H1 (cell line): ENCODE data around the gene GRAP. TPM values are rescaled to one million over a fixed set of nuclear protein-coding genes. Genes with fewer than 3 reads are reported as not detected.

ENCODE experiments used
- ATF2 ChIP-seq: IDR thresholded peaks from 2 replicates; pipeline ENCODE4 v1.6.1; 2012; ENCODE audit warnings: low read length, inconsistent platforms
- BACH1 ChIP-seq: IDR thresholded peaks from 2 replicates; pipeline ENCODE4 v1.6.1; 2012; ENCODE audit warnings: low read length, improper control_type of control experiment
- CHD2 ChIP-seq: IDR thresholded peaks from 2 replicates; pipeline ENCODE4 v1.6.1; 2012; ENCODE audit warnings: low read length, improper control_type of control experiment
- CREB1 ChIP-seq: IDR thresholded peaks from 2 replicates; pipeline ENCODE4 v1.6.1; 2012; ENCODE audit warnings: inconsistent platforms
- CTBP2 ChIP-seq: IDR thresholded peaks from 2 replicates; pipeline ENCODE4 v1.7.0; 2011; ENCODE audit warnings: borderline replicate concordance, mild to moderate bottlenecking, moderate library complexity, mixed read lengths, low read length; ENCODE audit not compliant: insufficient read depth, insufficient read length
- E2F6 ChIP-seq: IDR thresholded peaks from 2 replicates; pipeline ENCODE4 v1.6.1; 2012; ENCODE audit warnings: inconsistent platforms
- EP300 ChIP-seq, 2 experiments: IDR thresholded peaks; 1 replicate in 1 of 2; 2 replicates in 1 of 2; pipeline ENCODE4 v1.6.1; 2011 to 2012; ENCODE audit warnings: low read depth in 2 of 2, low read length in 2 of 2, mild to moderate bottlenecking in 2 of 2, borderline replicate concordance in 1 of 2, inconsistent platforms in 1 of 2, moderate library complexity in 1 of 2
- HDAC2 ChIP-seq, 2 experiments: fragments of 300-600 bp in 1 of 2; sonication (generic) in 1 of 2; IDR thresholded peaks; 2 replicates each; pipeline ENCODE4 v1.6.1; 2011 to 2012; ENCODE audit warnings: low read depth in 2 of 2, low read length in 2 of 2, mild to moderate bottlenecking in 2 of 2, moderate library complexity in 2 of 2, borderline replicate concordance in 1 of 2, inconsistent platforms in 1 of 2
- JUND ChIP-seq: IDR thresholded peaks from 2 replicates; pipeline ENCODE4 v1.6.1; 2011; ENCODE audit warnings: mild to moderate bottlenecking, improper control_type of control experiment, low read length
- KDM5A ChIP-seq: fragments of 200-600 bp; IDR thresholded peaks from 2 replicates; pipeline ENCODE4 v1.7.1; 2012; ENCODE audit warnings: mild to moderate bottlenecking, low read length, inconsistent platforms, mixed read lengths
- MAFK ChIP-seq: IDR thresholded peaks from 2 replicates; pipeline ENCODE4 v1.6.1; 2012; ENCODE audit warnings: low read depth, mild to moderate bottlenecking, improper control_type of control experiment, low read length
- MAX ChIP-seq: IDR thresholded peaks from 2 replicates; pipeline ENCODE4 v1.6.1; 2012; ENCODE audit warnings: inconsistent platforms
- NRF1 ChIP-seq: IDR thresholded peaks from 2 replicates; pipeline ENCODE4 v1.6.1; 2011; ENCODE audit warnings: mild to moderate bottlenecking, low read depth, low read length, improper control_type of control experiment
- POU5F1 ChIP-seq: IDR thresholded peaks from 2 replicates; pipeline ENCODE4 v1.6.1; 2011; ENCODE audit warnings: low read depth, mild to moderate bottlenecking, low read length, moderate library complexity
- RFX5 ChIP-seq: IDR thresholded peaks from 2 replicates; pipeline ENCODE4 v1.6.1; 2011; ENCODE audit warnings: low read depth, low read length, improper control_type of control experiment, borderline replicate concordance
- RNF2 ChIP-seq: fragments of 200-900, 300-1000 bp; sonication (generic); IDR thresholded peaks from 2 replicates; pipeline ENCODE4 v1.7.1; 2016; ENCODE audit warnings: borderline replicate concordance, low read depth, mild to moderate bottlenecking, antibody characterized with exemption, low read length; ENCODE audit not compliant: poor library complexity, severe bottlenecking; ENCODE audit errors: missing control alignments
- SIN3A ChIP-seq, 2 experiments: IDR thresholded peaks in 1 of 2; conservative IDR thresholded peaks in 1 of 2; 2 replicates each; pipeline ENCODE4 v1.6.1; 2011 to 2012; ENCODE audit warnings: low read length in 2 of 2, improper control_type of control experiment in 1 of 2, low read depth in 1 of 2, mild to moderate bottlenecking in 1 of 2
- SP2 ChIP-seq: IDR thresholded peaks from 2 replicates; pipeline ENCODE4 v1.6.1; 2012; ENCODE audit warnings: mild to moderate bottlenecking, low read length, inconsistent platforms
- SRF ChIP-seq: IDR thresholded peaks from 2 replicates; pipeline ENCODE4 v1.6.1; 2011; ENCODE audit warnings: mild to moderate bottlenecking, low read depth, low read length, moderate library complexity
- TBP ChIP-seq: IDR thresholded peaks from 2 replicates; pipeline ENCODE4 v1.6.1; 2011; ENCODE audit warnings: low read depth, low read length, improper control_type of control experiment
- TEAD4 ChIP-seq: IDR thresholded peaks from 2 replicates; pipeline ENCODE4 v1.6.1; 2012; ENCODE audit warnings: low read depth, low read length, inconsistent platforms, mixed read lengths
- polyA plus RNA-seq, 7 experiments: library from polyadenylated mRNA; depleted of rRNA in 3 of 7; stranded (reverse) in 5 of 7; unstranded in 2 of 7; fragments of >200 nt in 5 of 7; fragments of 200-250 nt in 2 of 7; gene quantifications; 1 replicate in 5 of 7; 2 replicates in 1 of 7; 4 replicates in 1 of 7; pipeline versions ENCODE4 v1.2.1 to v1.2.3, GENCODE V29; 2011 to 2013; ENCODE audit warnings: missing spikeins in 2 of 7, mixed read lengths in 2 of 7
- total RNA-seq: library from RNA; stranded (reverse); fragmentation: NEBNext Ultra II Directional; extraction: Animal tissue kit (Norgen Biotek cat#: 25700); gene quantifications from 2 replicates; pipeline ENCODE4 v1.2.1, GENCODE V29; 2021

Gene GRAP
- total and polyA plus RNA-seq, 2 of the 8 experiments (the other 6 are each of a cell fraction or from before 2014, with no cell fraction given): 0.18 to 0.24 TPM

- 0 out of 4 replicates have a peak, but pooled peaks of 1 of the 2 experiments have one; percentile 21 for TF ChIP-seq SIN3A (conservative IDR thresholded peaks at IDR 0.05 in 1 of 2, IDR thresholded peaks at IDR 0.05 in 1 of 2; ENCODE audit: low read depth in 1 of 2, low read length in 2 of 2)
- no peak for TF ChIP-seq POU5F1
- no peak for TF ChIP-seq RNF2
- TF ChIP-seq BACH1: 0 out of 2 replicates have a peak, but pooled peaks have one; percentile 6
- TF ChIP-seq SP2: no peak
- no peak for TF ChIP-seq TEAD4
- no peak for TF ChIP-seq RFX5
- no peak for TF ChIP-seq TBP
- TF ChIP-seq CTBP2: no peak
- no peak for TF ChIP-seq CREB1
- no peak for TF ChIP-seq EP300 (IDR thresholded peaks at IDR 0.05; ENCODE audit: borderline replicate concordance in 1 of 2, low read depth in 2 of 2, low read length in 2 of 2)
- TF ChIP-seq CHD2: peak; percentile 68; the same call in 1 of the 2 replicates
- TF ChIP-seq MAFK: no peak
- no peak for TF ChIP-seq KDM5A
- no peak for TF ChIP-seq HDAC2 (IDR thresholded peaks at IDR 0.05; ENCODE audit: borderline replicate concordance in 1 of 2, low read depth in 2 of 2, low read length in 2 of 2)
- no peak for TF ChIP-seq NRF1
- peak; percentile 76 for TF ChIP-seq JUND
- no peak for TF ChIP-seq SRF
- TF ChIP-seq ATF2: no peak
- TF ChIP-seq E2F6: peak; percentile 27
- peak; percentile 66 for TF ChIP-seq MAX
Observed at GRCh38 chr17:19004421-19005136, 42.2 kb downstream of the GRAP start, which contains the start of gene FAM83G (continued).
